CD4-positive, alpha-beta T cell (primary cell): ENCODE measurements around the gene SECISBP2. TPM values are rescaled to one million over a fixed set of nuclear protein-coding genes. Genes with fewer than 3 reads are reported as not detected.

Source experiments
- ATAC-seq: fragments of 200-7000 bp; cut with Tn5 transposase; one replicate; pipeline ENCODE4 v1.10.0; 2022; ENCODE audit warnings: mild to moderate bottlenecking; ENCODE audit not compliant: poor library complexity
- CTCF ChIA-PET: fragments of 350-600 bp; sonication (Branson Sonifier 250); formaldehyde crosslinking; loops from one replicate; lab custom pipeline; 2021; ENCODE audit warnings: antibody characterized with exemption, inconsistent platforms; lab: Charles Lee
- POLR2A ChIA-PET: fragments of 350-600 bp; sonication (Branson Sonifier 250); formaldehyde crosslinking; loops from one replicate; lab custom pipeline; 2021; ENCODE audit warnings: antibody characterized with exemption, inconsistent platforms; lab: Charles Lee
- DNase-seq, 14 experiments: peaks; one replicate each; pipeline ENCODE4 v3.0.0-alpha.2; 2013 to 2020; ENCODE audit warnings: mixed read lengths in 2 of 14
- H3K27ac ChIP-seq, 2 donors: one replicate each; pipeline versions ENCODE4 v1.5.1 to v1.7.0; 2013; ENCODE audit warnings: low read length in 2 of 2, low read depth in 1 of 2, mild to moderate bottlenecking in 1 of 2
- H3K27me3 ChIP-seq, 2 experiments: 1 replicate in 1 of 2; 2 replicates in 1 of 2; pipeline versions ENCODE4 v1.6.1 to v1.7.0; 2013; ENCODE audit warnings: low read length in 2 of 2, control low read depth in 1 of 2, mild to moderate bottlenecking in 1 of 2, moderate library complexity in 1 of 2; ENCODE audit not compliant: insufficient read depth in 2 of 2, control insufficient read depth in 1 of 2
- H3K36me3 ChIP-seq: one replicate; pipeline ENCODE4 v1.6.1; 2013; ENCODE audit warnings: low read length, control low read depth; ENCODE audit not compliant: insufficient read depth
- H3K4me1 ChIP-seq: one replicate; pipeline ENCODE4 v1.6.1; 2013; ENCODE audit warnings: low read length, control low read depth; ENCODE audit not compliant: insufficient read depth
- H3K4me3 ChIP-seq: one replicate; pipeline ENCODE4 v1.5.1; 2013; ENCODE audit warnings: mild to moderate bottlenecking, low read length, moderate library complexity
- H3K9me3 ChIP-seq, 2 experiments: 1 replicate in 1 of 2; 2 replicates in 1 of 2; pipeline versions ENCODE4 v1.6.1 to v1.7.0; 2013; ENCODE audit warnings: low read length in 2 of 2, mild to moderate bottlenecking in 2 of 2, control low read depth in 1 of 2, moderate library complexity in 1 of 2; ENCODE audit not compliant: control insufficient read depth in 1 of 2, insufficient read depth in 1 of 2
- H3K27ac Mint-ChIP-seq: one replicate; pipeline ENCODE4 v1.8.0; 2020; ENCODE audit warnings: mixed read lengths
- H3K27me3 Mint-ChIP-seq: one replicate; pipeline ENCODE4 v1.8.0; 2021; ENCODE audit warnings: mixed read lengths
- H3K36me3 Mint-ChIP-seq: one replicate; pipeline ENCODE4 v1.8.0; 2021; ENCODE audit warnings: low read depth, mixed read lengths
- H3K4me1 Mint-ChIP-seq: one replicate; pipeline ENCODE4 v1.8.0; 2021; ENCODE audit warnings: low read depth, mixed read lengths
- H3K4me3 Mint-ChIP-seq: one replicate; pipeline ENCODE4 v1.8.0; 2020; ENCODE audit warnings: mild to moderate bottlenecking, mixed read lengths
- H3K9me3 Mint-ChIP-seq: one replicate; pipeline ENCODE4 v1.8.0; 2020; ENCODE audit warnings: mixed read lengths
- intact Hi-C, 2 experiments: fragments of 100-400 bp; cut with DNase I in 1 of 2; cut with micrococcal nuclease in 1 of 2; formaldehyde crosslinking; loops; one replicate each; pipeline versions ENCODE4 v1.15.1 to v1.9.0; 2023 to 2025; cut with DNase I, micrococcal nuclease
- total RNA-seq, 174 experiments: library from RNA in 2 of 174; stranded (reverse) in 2 of 174; gene quantifications; one replicate each; pipeline ENCODE4 v1.2.3 and lab custom pipeline; 2021 to 2026
- TF ChIP-seq, protein P1 (sequence below): fragments of 200-600 bp; IDR thresholded peaks from one replicate; pipeline ENCODE4 v1.8.0; 2022; ENCODE audit warnings: antibody characterized with exemption, mild to moderate bottlenecking

Gene SECISBP2
- total RNA-seq, 2 experiments from 2014 or later: 109 to 112 TPM

DNA sequence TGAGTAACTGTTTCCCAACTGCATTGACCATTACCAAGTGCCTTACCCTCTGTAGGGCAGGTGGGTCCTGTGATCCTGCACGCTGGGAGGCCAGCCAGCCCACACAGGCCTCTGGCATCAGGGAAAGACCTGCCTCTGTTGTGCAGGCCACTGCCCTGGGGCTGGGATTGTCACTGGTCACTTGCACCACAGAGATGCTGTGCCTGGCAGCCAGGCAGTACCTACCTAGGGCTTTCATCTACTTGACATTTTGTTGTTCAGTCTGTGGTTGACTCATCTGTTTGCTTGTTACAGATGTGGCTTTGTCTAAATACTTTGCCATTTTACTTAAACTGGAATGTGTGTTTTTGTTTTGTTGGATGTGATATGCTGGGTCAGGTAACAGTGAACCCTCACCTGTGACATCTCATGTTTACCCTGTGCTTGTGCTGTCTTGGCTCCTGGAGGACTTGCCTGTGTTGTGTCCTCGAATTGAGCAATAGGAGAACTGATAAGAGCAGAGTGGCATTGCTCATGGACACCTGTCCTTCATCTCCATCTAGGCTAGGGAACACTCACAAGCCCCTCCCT, 32.8 kb downstream of the SECISBP2 start:
- H3K27me3 ChIP-seq: no peaks in the 10 kb centered on the region
- ATAC-seq (no peak), DNase-seq (no peak)
- no peak overlapping the region for H3K4me3 ChIP-seq
- Mint-ChIP-seq H3K4me3 (no peak overlapping the region), H3K4me1 (peaks cover 38% of the 10 kb centered on the region), H3K9me3 (no peaks in the 10 kb centered on the region), H3K36me3 (peaks cover 100% of the 10 kb centered on the region), H3K27ac (peak overlapping the region; percentile 30), H3K27me3 (no peaks in the 10 kb centered on the region)
- no peak overlapping the region for H3K27ac ChIP-seq
- peaks cover 25% of the 10 kb centered on the region for H3K4me1 ChIP-seq
- CTCF ChIA-PET: interaction anchor here (0.5 kb wide), 1 partner anchor 200 kb away, joined by 3 read pairs; no protein-coding TSS in a partner anchor
- H3K9me3 ChIP-seq: no peaks in the 10 kb centered on the region
- TF ChIP-seq, protein P1, sequence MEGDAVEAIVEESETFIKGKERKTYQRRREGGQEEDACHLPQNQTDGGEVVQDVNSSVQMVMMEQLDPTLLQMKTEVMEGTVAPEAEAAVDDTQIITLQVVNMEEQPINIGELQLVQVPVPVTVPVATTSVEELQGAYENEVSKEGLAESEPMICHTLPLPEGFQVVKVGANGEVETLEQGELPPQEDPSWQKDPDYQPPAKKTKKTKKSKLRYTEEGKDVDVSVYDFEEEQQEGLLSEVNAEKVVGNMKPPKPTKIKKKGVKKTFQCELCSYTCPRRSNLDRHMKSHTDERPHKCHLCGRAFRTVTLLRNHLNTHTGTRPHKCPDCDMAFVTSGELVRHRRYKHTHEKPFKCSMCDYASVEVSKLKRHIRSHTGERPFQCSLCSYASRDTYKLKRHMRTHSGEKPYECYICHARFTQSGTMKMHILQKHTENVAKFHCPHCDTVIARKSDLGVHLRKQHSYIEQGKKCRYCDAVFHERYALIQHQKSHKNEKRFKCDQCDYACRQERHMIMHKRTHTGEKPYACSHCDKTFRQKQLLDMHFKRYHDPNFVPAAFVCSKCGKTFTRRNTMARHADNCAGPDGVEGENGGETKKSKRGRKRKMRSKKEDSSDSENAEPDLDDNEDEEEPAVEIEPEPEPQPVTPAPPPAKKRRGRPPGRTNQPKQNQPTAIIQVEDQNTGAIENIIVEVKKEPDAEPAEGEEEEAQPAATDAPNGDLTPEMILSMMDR: no peak
- POLR2A ChIA-PET: no interaction called here
- H3K36me3 ChIP-seq: peaks cover 98% of the 10 kb centered on the region
- intact Hi-C loops: no loop called here

DNA sequence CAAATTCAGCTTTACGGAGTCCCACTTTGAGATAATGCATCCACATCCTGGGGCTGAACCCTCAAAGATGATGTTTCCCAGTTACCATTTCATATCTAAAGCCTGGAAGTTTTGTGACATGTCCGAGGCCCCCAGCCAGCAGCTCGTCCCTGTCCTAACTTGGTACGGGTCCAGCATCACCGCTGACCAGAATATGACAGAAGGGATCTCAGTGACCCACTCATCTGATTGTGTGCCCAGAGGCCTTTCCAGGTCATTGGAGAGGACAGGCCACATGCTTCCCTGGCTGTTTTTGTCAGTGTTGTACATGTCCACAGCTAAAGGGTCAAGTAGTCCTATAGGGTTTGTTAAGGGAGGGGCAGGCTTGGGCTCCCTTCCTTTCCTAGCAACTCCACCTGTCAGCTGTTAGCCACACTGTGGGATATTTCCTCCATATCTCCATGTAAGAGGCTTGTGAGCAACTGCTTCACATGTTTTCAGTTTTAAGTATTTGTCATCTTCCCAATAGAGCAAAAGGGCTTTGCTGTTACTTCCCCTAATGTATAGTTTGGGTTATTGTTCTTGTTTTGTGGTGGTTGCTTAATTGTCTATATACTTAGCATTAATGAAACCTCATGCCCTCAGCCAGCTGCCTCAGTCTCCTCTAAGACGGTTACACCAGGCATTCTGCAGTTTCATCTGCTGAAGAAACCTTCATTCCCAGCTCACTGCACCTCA, 33.4 kb downstream of the SECISBP2 start:
- Histone ChIP-seq H3K27me3 (no peaks in the 10 kb centered on the region), H3K4me1 (peaks cover 25% of the 10 kb centered on the region), H3K36me3 (peaks cover 99% of the 10 kb centered on the region), H3K4me3 (no peak overlapping the region), H3K9me3 (no peaks in the 10 kb centered on the region), H3K27ac (peak overlapping the region in 1 of 2 donors; percentile 20)
- Mint-ChIP-seq H3K9me3 (no peaks in the 10 kb centered on the region), H3K4me1 (peaks cover 38% of the 10 kb centered on the region), H3K36me3 (peaks cover 100% of the 10 kb centered on the region), H3K4me3 (no peak overlapping the region), H3K27ac (peak overlapping the region; percentile 30), H3K27me3 (no peaks in the 10 kb centered on the region)
- ATAC-seq: no peak
- TF ChIP-seq, protein P1: no peak
- POLR2A ChIA-PET: no interaction called here
- intact Hi-C loops: no loop called here
- CTCF ChIA-PET: interaction anchor here (0.5 kb wide), 1 partner anchor 200 kb away, joined by 3 read pairs; no protein-coding TSS in a partner anchor
- no peak for DNase-seq

DNA sequence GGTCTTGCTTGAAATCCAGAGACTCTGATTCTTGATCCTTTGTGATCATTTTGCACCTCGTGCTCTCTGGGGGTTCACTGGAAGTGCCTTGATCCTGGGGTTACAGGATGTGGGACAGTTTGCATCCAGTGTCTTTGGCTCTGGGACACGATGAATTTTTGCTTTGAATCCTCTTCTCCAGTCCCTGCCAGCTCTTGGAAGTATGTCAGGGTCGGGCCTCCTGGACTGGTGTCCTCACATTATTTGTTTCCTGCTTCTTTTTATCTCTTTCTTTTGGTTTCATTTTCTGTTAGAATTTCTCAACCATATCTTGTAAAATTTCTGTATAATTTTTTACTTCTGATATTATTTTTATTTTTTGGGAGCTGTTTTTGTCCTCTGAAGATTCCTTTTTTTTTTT, 34.2 kb downstream of the SECISBP2 start:
- Histone ChIP-seq H3K27me3 (no peaks in the 10 kb centered on the region), H3K9me3 (no peaks in the 10 kb centered on the region), H3K27ac (peak overlapping the region in 1 of 2 donors; percentile 20), H3K4me1 (peaks cover 25% of the 10 kb centered on the region), H3K4me3 (no peak overlapping the region), H3K36me3 (peaks cover 99% of the 10 kb centered on the region)
- DNase-seq (peak in 1 of 14 experiments; percentile 23), ATAC-seq (no peak)
- POLR2A ChIA-PET: no interaction called here
- H3K27me3 Mint-ChIP-seq: no peaks in the 10 kb centered on the region
- H3K4me3 Mint-ChIP-seq: no peak overlapping the region
- CTCF ChIA-PET: no interaction called here
- H3K36me3 Mint-ChIP-seq: peaks cover 100% of the 10 kb centered on the region
- H3K4me1 Mint-ChIP-seq: peaks cover 38% of the 10 kb centered on the region
- no peaks in the 10 kb centered on the region for H3K9me3 Mint-ChIP-seq
- peak overlapping the region; percentile 14 for H3K27ac Mint-ChIP-seq
- TF ChIP-seq, protein P1: no peak
- intact Hi-C loops: no loop called here
